Measurements from ENCODE around the gene CDHR4.
A peak's percentile ranks its signal among the peaks of the same experiment; 100 is the strongest.
"Not testable (repeated sequence)": the region's sequence is repeated elsewhere in the genome, so short reads cannot be mapped to it uniquely, and the experiment has no call there.

The CDHR4 gene, protein sequence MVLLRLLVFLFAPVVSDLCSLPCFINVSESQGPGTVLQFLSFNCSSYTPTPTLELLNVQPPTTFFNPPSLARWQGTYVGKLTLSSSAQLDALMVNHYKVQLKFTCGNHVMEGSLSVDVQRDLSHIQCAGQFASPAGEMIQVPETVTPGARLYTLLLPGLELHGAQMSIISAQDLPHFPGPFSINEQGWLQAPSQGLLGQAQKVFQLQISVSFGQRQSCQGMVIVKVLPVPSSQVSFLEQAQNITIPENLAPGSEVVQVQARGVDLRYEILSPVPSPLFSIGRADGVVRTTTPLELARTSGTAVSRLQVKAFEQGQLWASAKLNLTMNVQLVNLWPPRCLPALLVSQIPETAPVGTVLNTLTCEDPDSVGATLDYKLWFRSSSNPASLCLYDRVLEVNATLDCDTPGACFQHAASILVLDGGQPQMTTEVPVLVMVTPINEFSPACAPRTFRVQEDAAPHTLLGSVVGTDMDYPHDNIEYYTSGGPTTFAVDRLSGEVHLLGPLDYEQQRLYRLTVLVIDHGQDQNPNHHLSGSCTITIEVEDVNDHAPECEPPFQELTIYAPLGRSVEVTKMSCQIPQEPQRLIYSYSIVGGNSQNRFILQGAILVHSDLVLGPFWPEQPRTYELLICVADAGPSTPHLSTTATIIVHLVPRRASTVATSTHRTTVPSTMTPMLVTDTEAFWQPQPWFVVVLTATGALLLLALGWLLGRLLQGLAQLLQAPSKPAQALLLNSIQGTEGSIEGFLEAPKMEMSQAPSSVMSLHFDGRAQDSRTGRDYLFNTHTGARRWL

DNA sequence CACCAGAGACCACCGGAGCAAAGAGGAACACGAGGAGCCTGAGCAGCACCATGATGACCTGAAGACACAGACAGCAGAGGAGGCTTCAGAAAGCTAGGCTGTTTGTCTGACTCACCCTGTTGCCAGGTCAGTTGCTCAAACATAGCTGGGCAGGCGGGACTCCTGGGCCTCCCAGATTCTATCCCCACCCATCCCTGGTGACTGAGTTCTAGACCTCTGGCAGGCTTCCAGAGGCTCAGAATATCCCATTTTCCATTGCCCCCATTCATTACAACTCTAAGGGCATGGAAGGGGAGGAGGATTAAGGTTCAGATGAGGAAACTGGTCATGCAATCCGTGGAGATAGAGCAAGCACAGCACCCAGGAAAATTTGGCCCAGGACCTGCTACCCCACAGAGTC lies at the start of gene CDHR4:
TSS of gene CDHR4 (minus strand) at position 113 of the 400 bp plus-strand sequence. CDS start at position 52, 61 bp downstream.
- no peak for DNase-seq (ENCODE audit: low read depth in 2 of 2, low spot score in 1 of 2)

DNA sequence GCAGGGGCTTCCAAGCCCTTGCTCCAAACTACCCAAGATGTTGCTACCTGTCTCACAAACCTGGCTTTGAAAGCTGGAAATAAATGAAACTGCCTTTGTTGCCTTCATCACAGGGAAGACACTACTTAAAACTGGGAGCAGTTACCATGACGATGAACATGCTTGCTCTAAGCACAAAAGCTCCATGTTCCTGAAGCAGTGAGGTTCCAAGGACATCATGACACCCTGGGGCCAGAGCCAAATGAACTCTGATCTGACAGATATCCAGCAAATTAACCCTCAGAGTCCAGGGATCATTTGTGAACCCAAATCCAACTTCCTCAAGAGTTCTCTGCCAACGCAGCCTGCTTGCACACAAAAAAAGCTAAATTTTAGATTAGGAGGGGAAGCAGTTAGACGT lies 46.0 kb upstream of the CDHR4 start:
- no peak for DNase-seq (ENCODE audit: low read depth in 2 of 2, low spot score in 1 of 2)

DNA sequence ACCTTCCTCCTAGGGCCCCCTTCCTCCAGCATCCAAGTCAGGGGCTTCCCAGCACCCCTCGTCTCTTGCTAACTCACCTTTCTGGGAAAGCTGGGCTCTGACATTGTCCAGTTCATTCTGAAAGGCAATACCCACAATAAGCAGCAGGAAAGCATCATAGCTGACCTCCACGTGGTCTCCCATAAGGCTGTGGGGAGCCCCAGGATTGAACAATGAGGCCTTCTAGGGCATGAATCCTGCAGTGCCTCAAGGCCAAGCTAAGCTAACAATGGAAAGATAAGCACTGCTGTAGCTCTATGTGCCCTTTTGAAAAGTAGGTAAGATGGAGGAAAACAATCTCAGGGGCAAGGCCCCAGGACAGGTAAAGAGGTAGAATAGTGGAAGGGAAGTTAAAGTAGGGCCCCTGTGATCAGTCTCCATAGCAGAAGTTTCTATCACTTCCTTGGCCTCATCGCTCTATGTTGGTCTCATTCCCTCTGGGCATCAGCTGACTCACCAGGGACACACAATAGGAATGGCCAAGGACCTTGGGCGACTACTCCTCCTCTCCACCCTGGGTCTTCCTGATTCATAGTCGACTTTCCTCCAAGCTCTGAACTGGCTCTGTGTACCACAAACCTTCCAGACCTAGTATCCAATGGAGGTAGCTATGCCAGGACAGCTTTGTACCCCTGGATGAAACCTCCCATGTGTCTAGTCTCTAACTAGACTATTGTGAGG lies 45.0 kb upstream of the CDHR4 start:
- no peak for DNase-seq (ENCODE audit: low read depth in 2 of 2, low spot score in 1 of 2)

DNA sequence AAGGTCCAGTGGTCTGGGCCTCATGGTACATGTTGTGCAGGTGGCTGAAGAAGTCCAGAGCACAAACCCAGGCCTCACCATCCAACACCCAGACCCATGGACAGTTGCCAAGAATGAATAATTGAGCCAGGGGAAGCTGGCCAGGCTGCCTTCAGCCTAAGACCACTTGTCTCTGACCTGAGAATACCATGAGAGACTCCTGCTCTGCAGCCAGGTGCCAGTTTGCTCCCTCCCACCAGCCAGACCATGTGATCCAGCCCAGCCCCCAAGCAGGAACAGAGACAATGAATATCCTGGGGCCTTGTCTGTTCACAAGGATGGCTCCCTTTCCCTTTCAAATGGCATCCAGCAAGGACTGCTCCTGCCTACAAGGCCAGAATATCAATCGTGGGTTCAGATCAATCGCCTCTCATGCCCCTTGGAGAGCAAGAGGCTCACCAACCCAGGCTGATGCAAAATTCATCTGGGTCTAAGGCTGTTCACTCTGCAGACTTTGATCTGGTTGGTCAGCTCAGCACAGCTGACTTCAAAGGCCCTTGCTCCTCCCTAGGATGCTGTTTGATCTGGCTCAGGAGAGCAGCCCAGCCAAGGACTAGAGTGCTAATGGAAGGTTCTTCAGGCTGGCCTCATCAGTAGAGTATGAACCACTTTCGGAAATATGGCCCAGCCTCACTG lies 43.3 kb upstream of the CDHR4 start:
- DNase-seq (ENCODE audit: low read depth in 2 of 2, low spot score in 1 of 2): no peak

DNA sequence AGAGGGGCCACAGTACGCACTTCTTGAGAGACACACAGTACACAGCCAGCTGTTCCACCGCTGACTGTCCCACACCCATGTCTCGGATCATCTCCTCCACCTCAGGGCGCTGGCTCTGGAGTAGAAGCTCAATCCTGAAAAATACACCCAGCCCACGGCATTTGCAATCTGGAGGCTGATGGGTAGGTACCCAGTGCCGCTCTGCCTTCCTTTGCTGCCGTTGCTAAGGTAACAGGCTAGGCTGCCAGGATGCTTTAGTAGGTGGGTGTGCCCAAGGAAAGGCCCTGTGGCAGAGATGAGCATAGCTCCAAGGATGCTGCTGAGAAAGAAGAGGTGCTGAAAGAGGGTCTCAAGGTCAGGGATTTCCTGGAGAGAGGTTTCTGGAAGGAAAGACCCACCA lies 42.1 kb upstream of the CDHR4 start:
- no peak for DNase-seq (ENCODE audit: low read depth in 2 of 2, low spot score in 1 of 2)

DNA sequence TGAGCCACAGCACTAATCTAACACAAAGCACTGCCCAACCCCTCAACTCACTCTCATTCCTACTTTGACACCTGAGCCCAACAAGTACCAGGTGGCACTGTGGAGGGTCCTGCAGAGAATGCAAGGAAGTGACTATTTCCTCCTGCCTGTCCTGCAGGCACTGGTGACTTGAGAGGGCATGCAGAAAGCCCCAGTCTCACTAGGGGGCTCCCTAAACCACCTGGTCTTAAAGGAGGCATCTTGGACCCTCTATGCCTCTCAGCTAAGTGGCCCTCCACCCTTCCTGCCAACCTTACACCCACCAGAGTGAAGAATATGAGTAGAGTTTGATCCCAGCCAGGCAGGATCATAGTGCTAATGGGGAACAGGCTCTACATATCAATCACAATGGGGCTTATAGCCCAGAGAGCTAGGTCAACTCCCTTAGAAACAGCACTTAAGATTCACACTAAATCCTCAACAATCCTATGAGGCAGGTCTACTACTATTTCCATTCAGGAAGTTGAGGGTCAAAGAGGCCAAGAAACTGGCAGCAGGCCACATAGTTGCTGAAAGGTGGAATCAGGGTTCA lies 41.5 kb upstream of the CDHR4 start:
- DNase-seq (ENCODE audit: low read depth in 2 of 2, low spot score in 1 of 2): no peak

DNA sequence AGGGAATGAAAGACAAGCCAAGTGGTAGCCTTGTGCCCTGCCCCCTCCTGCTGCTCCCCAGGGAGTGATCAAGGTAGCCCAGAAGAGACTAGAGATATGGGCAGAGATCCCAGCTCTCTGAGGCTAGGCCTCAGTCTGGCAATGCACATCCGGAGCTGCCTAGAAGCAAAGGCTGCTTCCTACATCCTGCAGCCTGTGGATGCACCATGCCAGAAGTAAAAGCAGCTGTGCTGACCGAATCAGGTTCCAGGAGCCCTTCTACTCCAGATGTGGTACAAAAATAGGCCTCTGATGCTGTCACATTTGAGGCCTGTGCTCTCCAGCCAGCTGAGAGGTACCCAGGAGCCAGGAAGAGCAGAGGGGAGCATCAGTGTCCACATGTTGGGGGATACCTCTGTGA lies 40.7 kb upstream of the CDHR4 start:
- DNase-seq (ENCODE audit: low read depth in 2 of 2, low spot score in 1 of 2): no peak

DNA sequence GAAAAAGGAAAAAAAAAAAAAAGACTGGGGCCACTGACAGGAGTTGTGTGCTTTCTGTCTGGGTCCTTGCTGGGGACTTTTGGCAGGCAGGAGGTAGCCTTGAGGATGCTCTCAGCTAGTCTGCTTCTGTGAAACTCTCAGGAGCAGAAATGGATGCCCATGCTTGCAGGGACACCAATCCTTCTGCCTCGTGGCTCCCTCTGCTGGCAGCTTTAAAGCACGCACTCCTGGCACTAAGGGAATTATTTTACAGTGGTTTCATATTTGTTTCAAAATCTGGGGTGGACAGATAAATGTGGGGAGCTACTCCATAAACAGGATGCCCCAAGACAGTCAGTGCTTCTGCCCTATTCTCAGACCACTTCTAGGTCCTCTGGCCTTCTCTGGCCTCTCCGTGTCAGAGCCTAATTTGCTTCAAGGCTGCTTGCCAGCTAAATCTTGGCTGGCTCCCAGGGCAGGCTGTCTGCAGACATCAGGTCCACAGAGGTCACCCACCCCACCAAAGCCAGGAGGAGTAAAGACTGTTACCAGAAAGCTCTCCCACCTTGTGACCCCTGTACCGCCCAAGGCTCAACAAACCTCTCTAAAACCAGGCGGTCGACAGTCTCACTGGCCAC lies 39.6 kb upstream of the CDHR4 start:
- DNase-seq (ENCODE audit: low read depth in 2 of 2, low spot score in 1 of 2): peak; percentile 60 to 66

DNA sequence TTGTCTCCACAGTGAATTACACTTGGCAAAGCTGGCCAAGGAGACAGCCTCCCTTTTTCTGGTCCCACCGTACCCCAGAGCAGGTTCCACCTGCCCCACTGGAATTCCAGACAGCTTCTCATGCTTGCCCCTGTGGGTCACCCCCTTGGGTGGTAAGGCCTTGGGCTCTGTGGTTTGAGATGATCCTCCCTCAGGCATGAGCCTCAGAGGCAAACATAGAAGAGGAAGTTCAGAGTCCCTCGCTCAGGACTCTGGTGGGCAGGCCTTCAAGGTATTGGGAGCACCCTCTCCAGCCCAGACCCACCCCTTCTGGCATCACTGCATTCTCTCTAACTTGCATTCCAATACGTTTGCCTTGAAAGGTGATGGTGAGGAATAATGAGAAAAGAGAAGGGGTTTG lies 31.7 kb upstream of the CDHR4 start:
- DNase-seq (ENCODE audit: low read depth in 2 of 2, low spot score in 1 of 2): no peak

DNA sequence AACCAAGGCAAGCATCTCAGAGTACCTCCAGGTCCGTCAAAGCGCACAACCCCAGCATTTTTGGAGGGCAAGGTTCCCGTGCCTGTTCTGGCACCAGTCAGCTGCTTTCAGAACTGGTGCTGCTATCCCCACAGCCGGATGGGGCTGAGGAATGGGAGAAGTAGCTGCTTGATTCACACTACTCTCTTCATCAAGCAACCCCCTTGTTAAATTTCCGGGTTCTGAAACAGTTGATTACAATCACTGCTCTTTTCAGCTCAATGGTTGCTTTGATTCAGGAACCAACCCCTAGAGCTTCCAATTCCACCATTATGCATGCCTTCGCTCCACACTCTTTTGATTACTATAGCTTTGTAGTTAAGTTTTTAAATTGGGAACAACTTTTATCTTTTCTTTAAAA lies 26.3 kb upstream of the CDHR4 start:
- no peak for DNase-seq (ENCODE audit: low read depth in 2 of 2, low spot score in 1 of 2)

DNA sequence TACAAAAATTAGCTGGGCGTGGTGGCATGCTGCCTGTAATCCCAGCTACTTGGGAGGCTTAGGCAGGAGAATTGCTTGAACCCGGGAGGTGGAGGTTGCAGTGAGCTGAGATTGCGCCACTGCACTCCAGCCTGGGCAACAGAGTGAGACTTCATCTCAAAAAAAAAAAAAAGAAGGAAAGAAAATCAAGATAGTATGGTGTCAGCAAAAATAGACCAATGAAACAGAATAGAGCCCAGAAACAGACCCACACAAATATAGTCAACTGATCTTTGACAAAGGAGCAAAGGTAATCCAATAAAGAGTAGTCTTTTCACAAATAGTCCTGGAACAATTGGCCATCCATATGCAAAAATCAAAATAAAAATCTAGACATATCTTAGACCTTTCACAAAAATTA lies 23.5 kb upstream of the CDHR4 start:
- DNase-seq (ENCODE audit: low read depth in 2 of 2, low spot score in 1 of 2): not testable (repeated sequence)

DNA sequence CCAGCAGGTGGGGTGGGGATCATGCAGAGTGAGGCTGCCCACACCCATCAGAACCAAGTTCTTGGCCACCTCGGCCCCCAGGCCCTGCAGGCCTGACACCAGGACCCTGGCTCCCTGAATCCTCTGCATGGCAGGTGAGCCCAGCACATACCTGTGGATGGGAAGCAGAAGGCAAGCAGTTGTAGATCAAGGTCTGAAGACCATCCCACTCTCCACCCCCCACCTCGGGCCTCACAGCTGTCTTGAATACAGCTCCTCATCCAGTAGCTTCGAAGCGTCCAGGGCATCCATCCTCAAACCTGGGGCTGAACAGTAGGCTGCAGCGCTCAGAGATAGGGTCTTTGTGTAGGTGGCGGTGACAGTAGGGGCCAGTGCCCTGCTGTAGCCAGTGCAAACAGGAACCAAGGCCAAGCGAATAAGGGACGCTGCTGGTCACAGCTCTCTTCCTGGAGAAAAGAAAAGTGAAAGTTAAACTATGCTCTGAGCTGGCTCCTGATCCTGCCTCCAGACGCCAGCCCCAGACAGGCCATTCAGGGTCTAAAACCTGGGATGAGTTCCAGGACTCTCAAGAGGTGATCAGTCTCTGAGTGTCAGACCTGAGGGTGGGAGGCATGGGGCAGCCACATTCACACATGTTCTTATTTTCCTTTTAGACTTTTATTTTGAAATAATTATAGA lies 14.0 kb upstream of the CDHR4 start, which contains the start of gene UBA7:
TSS of gene UBA7 (minus strand) at position 457 of the 678 bp plus-strand sequence. CDS start at position 291, 166 bp downstream.
- DNase-seq (ENCODE audit: low read depth in 2 of 2, low spot score in 1 of 2): no peak

DNA sequence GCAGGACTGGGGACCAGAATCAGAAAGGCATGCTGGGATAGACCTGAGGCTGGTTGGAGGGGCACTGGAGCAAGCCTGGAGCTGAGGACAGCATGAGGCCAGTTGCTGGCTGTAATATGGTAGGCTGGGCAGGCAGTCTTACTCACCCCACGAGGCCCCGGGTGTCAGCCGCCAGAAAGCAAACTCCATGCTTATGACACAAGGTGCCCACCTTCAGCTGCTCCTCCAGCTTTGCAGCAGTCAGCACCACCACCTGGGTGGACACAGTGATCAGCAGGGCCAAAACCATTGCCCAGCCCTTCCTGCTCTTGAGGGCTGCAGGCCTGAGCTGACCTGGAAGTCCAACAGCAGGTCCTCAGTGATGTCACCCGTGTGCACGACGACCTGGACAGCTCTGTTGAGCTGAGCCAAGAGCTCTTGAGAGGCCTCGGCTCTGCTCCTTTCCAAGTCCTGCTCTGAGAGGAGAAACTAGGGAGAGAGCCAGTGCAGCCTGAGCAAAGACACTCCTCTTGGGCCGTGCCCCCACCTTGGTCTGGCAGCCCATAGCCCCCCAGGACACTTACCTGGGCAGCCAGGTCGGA lies 13.3 kb upstream of the CDHR4 start:
- no peak for DNase-seq (ENCODE audit: low read depth in 2 of 2, low spot score in 1 of 2)

DNA sequence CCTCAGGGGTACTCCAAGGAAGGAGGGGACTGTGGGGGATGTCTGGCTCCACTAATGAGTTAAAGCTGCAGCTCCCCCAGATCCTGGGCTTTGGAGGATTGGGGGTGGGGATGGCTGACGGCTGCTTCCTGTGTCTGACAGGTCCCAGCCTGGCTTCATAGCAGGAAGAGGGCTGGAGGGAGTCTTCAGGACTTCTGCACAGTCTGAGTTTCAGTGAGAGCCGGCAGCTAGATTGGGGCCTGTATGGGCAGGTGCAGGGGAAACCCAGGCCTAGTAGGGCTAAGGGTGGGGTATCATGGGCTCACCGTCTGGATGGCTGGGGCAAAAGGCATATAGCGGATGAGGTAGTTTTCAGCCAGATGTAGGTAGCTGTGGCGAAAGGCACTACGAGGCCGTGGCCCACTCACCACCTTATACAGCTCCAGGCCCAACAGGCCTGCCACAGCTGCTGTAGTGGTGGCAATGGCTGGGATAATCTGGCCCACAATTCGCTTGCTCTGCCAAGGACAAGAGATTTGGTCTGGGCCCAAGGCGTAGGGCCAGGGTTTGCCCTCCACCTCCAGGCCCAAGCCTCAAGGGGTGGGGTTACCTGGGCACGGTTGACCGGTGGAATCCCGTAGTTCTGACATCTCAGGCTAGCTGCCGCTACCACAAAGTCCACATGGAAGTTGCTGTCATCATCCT lies 7.9 kb upstream of the CDHR4 start:
- DNase-seq (ENCODE audit: low read depth in 2 of 2, low spot score in 1 of 2): no peak

DNA sequence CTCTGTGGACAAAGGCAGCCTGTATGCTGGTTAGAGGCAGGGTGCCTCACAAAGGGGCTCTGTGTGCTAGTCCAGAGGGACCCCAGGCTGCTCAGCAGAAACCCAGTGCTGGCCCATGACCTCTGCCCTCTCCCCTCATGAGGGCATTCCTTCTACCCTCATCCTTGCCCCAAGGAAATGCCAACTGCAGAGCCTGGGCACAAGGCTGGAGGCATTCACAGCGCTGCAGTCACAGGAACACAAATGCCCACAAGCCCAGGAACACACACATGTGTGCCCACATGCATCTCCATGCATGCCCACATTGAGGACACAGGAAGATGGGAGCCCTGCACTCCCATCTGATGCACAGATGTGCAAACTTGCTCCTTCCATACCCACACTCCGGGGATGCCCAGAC lies 7.2 kb upstream of the CDHR4 start:
- no peak for DNase-seq (ENCODE audit: low read depth in 2 of 2, low spot score in 1 of 2)

DNA sequence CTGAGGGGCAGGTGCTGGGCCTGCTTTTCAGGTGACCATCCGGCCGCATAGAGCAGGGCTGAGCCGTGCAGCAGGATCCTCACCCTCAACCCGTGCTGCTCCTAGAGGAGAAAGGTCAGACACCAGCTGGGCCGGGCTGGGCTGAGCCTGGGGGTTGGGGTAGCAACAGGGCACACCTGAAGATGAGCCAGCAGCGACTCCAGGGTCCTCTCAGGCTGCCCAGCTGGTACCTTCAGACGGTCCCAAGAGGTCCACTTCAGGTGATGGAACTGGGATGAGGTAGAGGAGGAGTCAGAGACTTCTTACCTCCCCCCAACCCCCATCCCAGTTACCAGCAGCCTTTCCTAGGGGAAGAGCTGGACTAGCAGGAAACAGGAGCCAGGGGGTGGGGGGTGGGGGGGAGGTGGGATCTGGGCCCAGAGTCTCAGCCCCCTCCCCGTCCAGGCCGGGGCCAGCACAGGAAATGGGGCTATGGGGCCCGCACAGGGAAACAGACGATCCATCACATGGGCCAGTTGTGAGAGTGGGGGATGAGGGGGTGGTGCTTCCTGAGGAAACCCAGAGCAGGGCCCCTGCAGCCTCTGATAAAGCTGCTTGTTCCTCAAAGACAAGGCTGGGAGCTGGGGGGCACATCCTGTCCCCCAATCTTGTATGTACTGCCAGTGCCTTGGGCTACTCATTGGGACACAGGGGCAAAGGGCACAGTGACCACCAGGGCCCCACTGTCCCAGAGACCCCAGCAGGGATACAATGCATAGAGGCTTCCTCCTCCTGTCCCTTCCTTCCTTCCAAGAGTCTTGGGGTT lies 6.4 kb upstream of the CDHR4 start:
- DNase-seq (ENCODE audit: low read depth in 2 of 2, low spot score in 1 of 2): no peak

DNA sequence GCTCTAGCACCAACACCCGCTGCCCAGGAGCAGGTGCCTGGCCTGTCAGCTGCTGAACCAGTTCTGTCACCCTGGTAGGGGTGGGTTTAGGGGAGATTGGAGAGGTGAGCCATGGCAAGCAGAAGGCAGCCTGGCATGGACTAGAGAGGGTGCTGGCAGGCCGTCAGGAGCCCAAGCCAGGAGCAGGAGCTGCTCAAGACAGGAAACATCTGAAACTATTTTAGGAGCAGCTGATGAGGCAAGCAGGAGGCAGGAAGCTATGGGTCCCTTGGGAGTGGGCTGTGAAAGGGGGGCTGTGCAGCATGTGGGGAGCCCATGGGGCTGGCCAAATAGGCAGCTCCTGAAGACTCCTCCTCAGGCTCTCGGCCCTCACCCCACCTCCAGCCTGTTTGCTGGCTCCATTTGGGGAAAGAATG lies 5.7 kb upstream of the CDHR4 start:
- no peak for DNase-seq (ENCODE audit: low read depth in 2 of 2, low spot score in 1 of 2)

Data from stimulated activated CD8-positive, alpha-beta memory T cell treated with anti-CD3 and anti-CD28 coated beads, Interleukin-4, amount 100 ng/mL, for 4 hours (primary cell).